K562 (cell line): ENCODE results near the gene VWA8. TPM values are rescaled to one million over a fixed set of nuclear protein-coding genes. Genes with fewer than 3 reads are reported as not detected.

Experiments
- ATAC-seq: fragments of 200-7000 bp; cut with Tn5 transposase; 3 replicates; pipeline ENCODE4 v1.9.1; 2020; ENCODE audit warnings: moderate library complexity
- BruUV-seq: library from RNA; stranded (reverse); fragments of 400-500 nt; replicated peaks from 2 replicates; lab custom pipeline; 2021; lab: Mats Ljungman, UMichigan
- CTCF ChIA-PET: fragments of 300-600 bp; formaldehyde crosslinking; extraction: SDS; loops from one replicate; lab custom pipeline; 2021; ENCODE audit warnings: low intra/inter-chr PET ratio; lab: Yijun Ruan, JAX
- POLR2A ChIA-PET: fragments of 300-600, 350-650 bp; sonication (Branson Sonifier 250); formaldehyde crosslinking; extraction: SDS; loops from one replicate; lab custom pipeline; 2021; ENCODE audit warnings: antibody characterized with exemption, inconsistent platforms; lab: Yijun Ruan, JAX
- DNase-seq, 4 experiments: peaks; one replicate each; pipeline versions ENCODE4 v3.0.0 to v3.0.0-alpha.2; 2011 to 2018; ENCODE audit warnings: low spot score in 3 of 4, mixed read lengths in 3 of 4; ENCODE audit errors: extremely low read depth in 1 of 4
- FAIRE-seq: peaks from 2 replicates; lab custom pipeline; 2011; peaks lifted over from hg19 to GRCh38; lab: Jason Lieb, UNC
- H2AFZ ChIP-seq: 2 replicates; pipeline ENCODE4 v1.6.0; 2011; ENCODE audit warnings: low read depth, low read length, control low read depth, inconsistent platforms
- H3K27ac ChIP-seq: fragments of 200-600 bp; 3 replicates; pipeline ENCODE4 v1.8.0; 2011; ENCODE audit warnings: low read depth, mild to moderate bottlenecking, control low read depth, inconsistent platforms, low read length, moderate library complexity, mixed read lengths; ENCODE audit errors: extremely low read depth
- H3K27me3 ChIP-seq, 2 experiments: fragments of 300-600 bp in 1 of 2; 2 replicates in 1 of 2; 3 replicates in 1 of 2; pipeline versions ENCODE4 v1.6.0 to v1.8.0; 2011; ENCODE audit warnings: inconsistent platforms in 2 of 2, low read length in 2 of 2, mild to moderate bottlenecking in 1 of 2, mixed read lengths in 1 of 2, moderate library complexity in 1 of 2; ENCODE audit not compliant: control insufficient read depth in 2 of 2, insufficient read depth in 2 of 2
- H3K36me3 ChIP-seq: fragments of 300-600 bp; 3 replicates; pipeline ENCODE4 v1.8.0; 2011; ENCODE audit warnings: mild to moderate bottlenecking, low read length, inconsistent platforms; ENCODE audit not compliant: control insufficient read depth, insufficient read depth
- H3K4me1 ChIP-seq, 2 experiments: fragments of 200-600 bp in 1 of 2; replicated peaks in 1 of 2; 2 replicates in 1 of 2; 3 replicates in 1 of 2; pipeline versions ENCODE4 v1.5.1 to v1.8.0; 2011; ENCODE audit warnings: inconsistent platforms in 2 of 2, low read length in 2 of 2, mild to moderate bottlenecking in 1 of 2, mixed read lengths in 1 of 2, moderate library complexity in 1 of 2; ENCODE audit not compliant: control insufficient read depth in 2 of 2, insufficient read depth in 2 of 2
- H3K4me2 ChIP-seq: 2 replicates; pipeline ENCODE4 v1.6.1; 2011; ENCODE audit warnings: low read length, control low read depth, inconsistent platforms, mixed read lengths; ENCODE audit not compliant: insufficient read depth
- H3K4me3 ChIP-seq: fragments of 200-600 bp; sonication (generic), shearing (Covaris generic); 2 replicates; pipeline ENCODE4 v1.5.1; 2016; ENCODE audit warnings: control low read depth, inconsistent platforms
- H3K79me2 ChIP-seq: fragments of 200-600 bp; 3 replicates; pipeline ENCODE4 v1.8.0; 2011; ENCODE audit warnings: low read length, inconsistent platforms; ENCODE audit not compliant: control insufficient read depth, insufficient read depth
- H3K9ac ChIP-seq, 2 experiments: 2 replicates each; pipeline versions ENCODE4 v1.6.0 to v1.6.1; 2011; ENCODE audit warnings: low read depth in 2 of 2, low read length in 2 of 2, control low read depth in 1 of 2, inconsistent platforms in 1 of 2, mild to moderate bottlenecking in 1 of 2, mixed read lengths in 1 of 2; ENCODE audit not compliant: insufficient read depth in 1 of 2
- H3K9me1 ChIP-seq: one replicate; pipeline ENCODE4 v1.6.0; 2011; ENCODE audit warnings: inconsistent platforms, mild to moderate bottlenecking, low read length, moderate library complexity; ENCODE audit not compliant: control insufficient read depth, insufficient read depth
- H3K9me3 ChIP-seq: replicated peaks from 2 replicates; pipeline ENCODE4 v1.5.1; 2011; ENCODE audit warnings: low read depth, low read length, inconsistent platforms; ENCODE audit not compliant: control insufficient read depth, insufficient read depth
- H4K20me1 ChIP-seq: replicated peaks from 2 replicates; pipeline ENCODE4 v1.6.1; 2011; ENCODE audit warnings: low read length, inconsistent platforms, mixed read lengths; ENCODE audit not compliant: control insufficient read depth, insufficient read depth
- CHD2 ChIP-seq: IDR thresholded peaks from 2 replicates; pipeline ENCODE4 v1.6.1; 2011; ENCODE audit warnings: low read depth, low read length
- CHD4 ChIP-seq: fragments of 200-600 bp; sonication (generic); IDR thresholded peaks from 3 replicates; pipeline ENCODE4 v1.6.1; 2012; ENCODE audit warnings: low read depth, mild to moderate bottlenecking, mixed read lengths, low read length, inconsistent platforms; ENCODE audit not compliant: insufficient read depth, insufficient replicate concordance, poor library complexity, severe bottlenecking
- MIER1 ChIP-seq: fragments of 450-650 bp; IDR thresholded peaks from 2 replicates; pipeline ENCODE4 v1.6.1; 2016; ENCODE audit warnings: antibody characterized with exemption, mild to moderate bottlenecking, low read depth
- NFIC ChIP-seq: fragments of 450-650 bp; IDR thresholded peaks from 2 replicates; pipeline ENCODE4 v1.6.1; 2017; ENCODE audit warnings: mild to moderate bottlenecking, inconsistent platforms
- RNF2 ChIP-seq: sonication (generic); IDR thresholded peaks from 2 replicates; pipeline ENCODE4 v1.6.1; 2016
- SMAD3 ChIP-seq: fragments of 450-650 bp; formaldehyde crosslinking; conservative IDR thresholded peaks from 2 replicates; pipeline ENCODE4 v1.4.0; 2020; ENCODE audit warnings: mild to moderate bottlenecking
- SMARCC2 ChIP-seq: fragments of 450-650 bp; IDR thresholded peaks from 2 replicates; pipeline ENCODE4 v1.6.1; 2017; ENCODE audit warnings: antibody characterized with exemption, moderate library complexity, mild to moderate bottlenecking, low read depth
- ZSCAN29 ChIP-seq: fragments of 450-650 bp; IDR thresholded peaks from 2 replicates; pipeline ENCODE4 v1.6.1; 2017
- WGBS: fragments of 100-300 bp; shearing (Covaris generic); methylation state at CpG from one replicate; pipeline ENCODE4 v1.1.6; 2016; ENCODE audit warnings: low coverage, mixed read lengths; ENCODE audit not compliant: insufficient coverage; ENCODE audit errors: missing lambda C conversion rate; 5-methylcytosine and 5-hydroxymethylcytosine counted together
- in situ Hi-C: fragments of 300-500 bp; cut with MboI; formaldehyde crosslinking; loops from 4 replicates; pipeline ENCODE4 v1.15.0; 2018; ENCODE audit warnings: inconsistent platforms, mixed read lengths
- intact Hi-C: fragments of 100-400 bp; cut with micrococcal nuclease; formaldehyde crosslinking; loops from 2 replicates; pipeline ENCODE4 v1.14.2; 2022
- polyA plus RNA-seq, 8 experiments: library from polyadenylated mRNA; depleted of rRNA in 4 of 8; stranded (reverse) in 5 of 8; unstranded in 3 of 8; fragments of >200 nt; fragmentation: Nextera tagmentation in 2 of 8; fragmentation: Illumina TruSeq in 1 of 8; extraction: Ambion mirVana in 2 of 8; extraction: Trizol in 1 of 8; gene quantifications; 2 replicates each; pipeline versions ENCODE4 v1.2.1 to v1.2.3, GENCODE V29; 2011 to 2014; ENCODE audit warnings: inconsistent platforms in 1 of 8, missing spikeins in 1 of 8
- total RNA-seq, 7 experiments: library from RNA; depleted of rRNA in 6 of 7; stranded (reverse); fragments of >200 nt in 6 of 7; fragmentation: Illumina TruSeq in 2 of 7; extraction: Trizol in 2 of 7; gene quantifications; 2 replicates each; pipeline versions ENCODE4 v1.2.1 to v1.2.3, GENCODE V29; 2011 to 2021; ENCODE audit warnings: low replicate concordance in 1 of 7
- TF ChIP-seq, protein P1 (sequence below): sonication (generic); IDR thresholded peaks from 2 replicates; pipeline ENCODE4 v1.6.1; 2016
- TF ChIP-seq, protein P2 (sequence below): sonication (generic); formaldehyde crosslinking; IDR thresholded peaks from 2 replicates; pipeline ENCODE4 v1.8.0; 2022; ENCODE audit warnings: mild to moderate bottlenecking, missing genetic modification reagents
- TF ChIP-seq, protein P3 (sequence below): fragments of 250-450 bp; sonication (Bioruptor Pico); IDR thresholded peaks from 2 replicates; pipeline ENCODE4 v1.6.1; 2021; ENCODE audit warnings: mild to moderate bottlenecking

The VWA8 gene
- total and polyA plus RNA-seq, 9 of the 15 experiments (the other 6 are each of a cell fraction or from before 2014, with no cell fraction given), result 2.1 to 18.5 (median 13.3) TPM

DNA sequence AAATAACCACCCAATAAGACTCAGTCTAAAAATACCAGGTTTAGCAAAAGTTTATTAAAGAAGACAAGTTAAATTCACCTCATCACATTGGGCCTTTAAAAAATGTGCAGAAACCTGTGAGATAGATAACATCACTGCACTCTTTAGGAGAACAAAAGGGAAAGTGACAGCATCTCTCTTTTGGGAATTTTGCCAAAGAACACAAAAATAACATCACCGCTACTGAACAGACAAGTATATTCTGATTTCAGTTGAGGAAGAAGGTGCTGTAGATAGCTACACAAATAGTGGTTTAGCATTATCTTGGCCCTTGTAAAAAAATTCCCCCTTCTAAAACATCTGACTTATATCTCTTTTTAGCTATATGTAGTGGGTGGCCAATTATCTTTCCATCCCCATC lies 244.7 kb downstream of the VWA8 start:
- no peaks in the 10 kb centered on the region for H3K9me3 ChIP-seq
- H2AFZ ChIP-seq, result no peak overlapping the region
- intact Hi-C loops, result no loop called here
- no peaks in the 10 kb centered on the region for H3K4me1 ChIP-seq
- POLR2A ChIA-PET, result interaction anchor here (0.6 kb wide), 1 partner anchor 702 kb away, joined by 3 read pairs; no protein-coding TSS in a partner anchor
- H3K9me1 ChIP-seq, result no peaks in the 10 kb centered on the region
- no peak for FAIRE-seq
- H3K79me2 ChIP-seq, result no peaks in the 10 kb centered on the region
- no peaks in the 10 kb centered on the region for H3K27me3 ChIP-seq
- no peak overlapping the region for H3K27ac ChIP-seq
- no peak overlapping the region for H3K9ac ChIP-seq
- ATAC-seq, result no peak
- BruUV-seq, result no TSS peak
- in situ Hi-C loops, result no loop called here
- peaks cover 22% of the 10 kb centered on the region; the same call in 1 of the 3 replicates for H3K36me3 ChIP-seq
- DNase-seq, result no peak
- peak; percentile 25; the same call in 1 of the 2 replicates for TF ChIP-seq NFIC
- TF ChIP-seq, protein P1, sequence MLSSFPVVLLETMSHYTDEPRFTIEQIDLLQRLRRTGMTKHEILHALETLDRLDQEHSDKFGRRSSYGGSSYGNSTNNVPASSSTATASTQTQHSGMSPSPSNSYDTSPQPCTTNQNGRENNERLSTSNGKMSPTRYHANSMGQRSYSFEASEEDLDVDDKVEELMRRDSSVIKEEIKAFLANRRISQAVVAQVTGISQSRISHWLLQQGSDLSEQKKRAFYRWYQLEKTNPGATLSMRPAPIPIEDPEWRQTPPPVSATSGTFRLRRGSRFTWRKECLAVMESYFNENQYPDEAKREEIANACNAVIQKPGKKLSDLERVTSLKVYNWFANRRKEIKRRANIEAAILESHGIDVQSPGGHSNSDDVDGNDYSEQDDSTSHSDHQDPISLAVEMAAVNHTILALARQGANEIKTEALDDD, result no peak
- TF ChIP-seq, all 486 proteins: peak for 1
- WGBS, result 67% methylated on average over 1 of the region's 1 CpG
- CTCF ChIA-PET, result no interaction called here
- Histone ChIP-seq H3K4me3 (no peak overlapping the region), H3K4me2 (no peak overlapping the region), H4K20me1 (0 out of 2 replicates have a peak, but pooled peaks cover 3% of the 10 kb centered on the region)

DNA sequence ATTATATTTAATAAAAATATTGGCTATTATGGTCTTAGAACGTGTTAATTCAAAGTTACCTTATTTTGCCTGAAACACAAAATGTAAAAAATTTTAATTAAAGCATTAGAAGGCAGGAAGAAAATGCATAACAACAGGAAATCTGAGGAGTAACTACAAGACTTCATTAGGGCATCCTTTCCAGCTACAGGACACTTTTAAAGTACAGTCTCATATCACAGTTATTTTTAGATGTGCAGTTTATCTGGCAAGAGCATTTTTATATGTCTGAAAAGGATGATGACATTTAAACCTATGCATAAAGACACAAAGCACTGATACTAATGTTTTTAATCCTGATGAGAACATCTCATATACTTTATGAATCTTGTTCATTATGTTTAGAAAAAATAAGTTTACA lies 247.5 kb downstream of the VWA8 start:
- no peaks in the 10 kb centered on the region for H3K79me2 ChIP-seq
- CTCF ChIA-PET, result no interaction called here
- H3K4me3 ChIP-seq, result no peak overlapping the region
- H3K9me3 ChIP-seq, result no peaks in the 10 kb centered on the region
- in situ Hi-C loops, result no loop called here
- no peak overlapping the region for H3K27ac ChIP-seq
- ATAC-seq, result no peak
- peaks cover 3% of the 10 kb centered on the region; the same call in 1 of the 3 replicates for H3K36me3 ChIP-seq
- no peaks in the 10 kb centered on the region for H3K4me1 ChIP-seq
- no TSS peak for BruUV-seq
- no peak for DNase-seq
- H3K9me1 ChIP-seq, result no peaks in the 10 kb centered on the region
- no peak overlapping the region for H3K4me2 ChIP-seq
- 78% methylated on average over 1 of the region's 1 CpG for WGBS
- H4K20me1 ChIP-seq, result 0 out of 2 replicates have a peak, but pooled peaks cover 3% of the 10 kb centered on the region
- intact Hi-C loops, result no loop called here
- H3K27me3 ChIP-seq, result no peaks in the 10 kb centered on the region
- H2AFZ ChIP-seq, result no peak overlapping the region
- FAIRE-seq, result no peak
- no peak overlapping the region for H3K9ac ChIP-seq
- POLR2A ChIA-PET, result no interaction called here
- no peak for TF ChIP-seq ZSCAN29
- TF ChIP-seq RNF2, result no peak
- TF ChIP-seq, protein P2, sequence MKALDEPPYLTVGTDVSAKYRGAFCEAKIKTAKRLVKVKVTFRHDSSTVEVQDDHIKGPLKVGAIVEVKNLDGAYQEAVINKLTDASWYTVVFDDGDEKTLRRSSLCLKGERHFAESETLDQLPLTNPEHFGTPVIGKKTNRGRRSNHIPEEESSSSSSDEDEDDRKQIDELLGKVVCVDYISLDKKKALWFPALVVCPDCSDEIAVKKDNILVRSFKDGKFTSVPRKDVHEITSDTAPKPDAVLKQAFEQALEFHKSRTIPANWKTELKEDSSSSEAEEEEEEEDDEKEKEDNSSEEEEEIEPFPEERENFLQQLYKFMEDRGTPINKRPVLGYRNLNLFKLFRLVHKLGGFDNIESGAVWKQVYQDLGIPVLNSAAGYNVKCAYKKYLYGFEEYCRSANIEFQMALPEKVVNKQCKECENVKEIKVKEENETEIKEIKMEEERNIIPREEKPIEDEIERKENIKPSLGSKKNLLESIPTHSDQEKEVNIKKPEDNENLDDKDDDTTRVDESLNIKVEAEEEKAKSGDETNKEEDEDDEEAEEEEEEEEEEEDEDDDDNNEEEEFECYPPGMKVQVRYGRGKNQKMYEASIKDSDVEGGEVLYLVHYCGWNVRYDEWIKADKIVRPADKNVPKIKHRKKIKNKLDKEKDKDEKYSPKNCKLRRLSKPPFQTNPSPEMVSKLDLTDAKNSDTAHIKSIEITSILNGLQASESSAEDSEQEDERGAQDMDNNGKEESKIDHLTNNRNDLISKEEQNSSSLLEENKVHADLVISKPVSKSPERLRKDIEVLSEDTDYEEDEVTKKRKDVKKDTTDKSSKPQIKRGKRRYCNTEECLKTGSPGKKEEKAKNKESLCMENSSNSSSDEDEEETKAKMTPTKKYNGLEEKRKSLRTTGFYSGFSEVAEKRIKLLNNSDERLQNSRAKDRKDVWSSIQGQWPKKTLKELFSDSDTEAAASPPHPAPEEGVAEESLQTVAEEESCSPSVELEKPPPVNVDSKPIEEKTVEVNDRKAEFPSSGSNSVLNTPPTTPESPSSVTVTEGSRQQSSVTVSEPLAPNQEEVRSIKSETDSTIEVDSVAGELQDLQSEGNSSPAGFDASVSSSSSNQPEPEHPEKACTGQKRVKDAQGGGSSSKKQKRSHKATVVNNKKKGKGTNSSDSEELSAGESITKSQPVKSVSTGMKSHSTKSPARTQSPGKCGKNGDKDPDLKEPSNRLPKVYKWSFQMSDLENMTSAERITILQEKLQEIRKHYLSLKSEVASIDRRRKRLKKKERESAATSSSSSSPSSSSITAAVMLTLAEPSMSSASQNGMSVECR (CRISPR knock-in tag), result no peak
- no peak for TF ChIP-seq SMARCC2
- no peak for TF ChIP-seq CHD2
- TF ChIP-seq SMAD3 (CRISPR knock-in tag), result no peak
- TF ChIP-seq CHD4, result no peak
- TF ChIP-seq MIER1, result no peak
- TF ChIP-seq, protein P3, sequence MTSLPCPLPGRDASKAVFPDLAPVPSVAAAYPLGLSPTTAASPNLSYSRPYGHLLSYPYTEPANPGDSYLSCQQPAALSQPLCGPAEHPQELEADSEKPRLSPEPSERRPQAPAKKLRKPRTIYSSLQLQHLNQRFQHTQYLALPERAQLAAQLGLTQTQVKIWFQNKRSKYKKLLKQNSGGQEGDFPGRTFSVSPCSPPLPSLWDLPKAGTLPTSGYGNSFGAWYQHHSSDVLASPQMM (CRISPR knock-in tag), result no peak
